Activated naive CD8-positive, alpha-beta T cell (primary cell): ENCODE results near the gene MR1.
A peak's percentile ranks its signal among the peaks of the same experiment; 100 is the strongest.

Experiments
- H3K27ac Mint-ChIP-seq: one replicate; pipeline ENCODE4 v1.8.0; 2021; ENCODE audit warnings: mixed read lengths
- H3K27me3 Mint-ChIP-seq: one replicate; pipeline ENCODE4 v1.8.0; 2021; ENCODE audit warnings: mixed read lengths
- H3K36me3 Mint-ChIP-seq: one replicate; pipeline ENCODE4 v1.8.0; 2021; ENCODE audit warnings: mixed read lengths
- H3K4me1 Mint-ChIP-seq: one replicate; pipeline ENCODE4 v1.8.0; 2021; ENCODE audit warnings: low read depth, mixed read lengths
- H3K4me3 Mint-ChIP-seq: one replicate; pipeline ENCODE4 v1.8.0; 2021; ENCODE audit warnings: mild to moderate bottlenecking, mixed read lengths
- H3K9me3 Mint-ChIP-seq: one replicate; pipeline ENCODE4 v1.8.0; 2021; ENCODE audit warnings: low read depth, mixed read lengths

The MR1 gene

GRCh38 chr1:181088079-181089016, 54.6 kb downstream of the MR1 start, which contains the start of gene IER5:
TSS of gene IER5 (plus strand) at chr1:181088700. CDS start at chr1:181088903, 203 bp downstream.
- Mint-ChIP-seq H3K4me3 (peak within 1 kb of the TSS; percentile 94), H3K36me3 (peaks cover 16% of the 10 kb centered on the region), H3K27ac (peak within 1 kb of the TSS; percentile 95), H3K9me3 (no peaks in the 10 kb centered on the region), H3K4me1 (peaks cover 47% of the 10 kb centered on the region), H3K27me3 (no peaks in the 10 kb centered on the region)

GRCh38 chr1:181089017-181089675, 55.4 kb downstream of the MR1 start:
- Mint-ChIP-seq H3K9me3 (no peaks in the 10 kb centered on the region), H3K27ac (peak overlapping the region; percentile 95), H3K4me1 (peaks cover 44% of the 10 kb centered on the region), H3K36me3 (peaks cover 16% of the 10 kb centered on the region), H3K27me3 (no peaks in the 10 kb centered on the region), H3K4me3 (peak overlapping the region; percentile 94)

- H3K4me3 Mint-ChIP-seq, result peak overlapping the region; percentile 91
Observed at GRCh38 chr1:181089676-181090544, 56.1 kb downstream of the MR1 start.

GRCh38 chr1:181090641-181091126, 56.9 kb downstream of the MR1 start:
- Mint-ChIP-seq H3K4me3 (peak overlapping the region; percentile 91), H3K9me3 (no peaks in the 10 kb centered on the region), H3K4me1 (peaks cover 42% of the 10 kb centered on the region), H3K36me3 (peaks cover 23% of the 10 kb centered on the region), H3K27me3 (no peaks in the 10 kb centered on the region), H3K27ac (peak overlapping the region; percentile 92)

More at GRCh38 chr1:181089676-181090544, 56.1 kb downstream of the MR1 start:
- Mint-ChIP-seq H3K36me3 (peaks cover 21% of the 10 kb centered on the region), H3K9me3 (no peaks in the 10 kb centered on the region), H3K4me1 (peaks cover 42% of the 10 kb centered on the region), H3K27ac (peak overlapping the region; percentile 92), H3K27me3 (no peaks in the 10 kb centered on the region)

- peak overlapping the region; percentile 91 for H3K4me3 Mint-ChIP-seq
- no peaks in the 10 kb centered on the region for H3K9me3 Mint-ChIP-seq
- peaks cover 23% of the 10 kb centered on the region for H3K36me3 Mint-ChIP-seq
- no peaks in the 10 kb centered on the region for H3K27me3 Mint-ChIP-seq
- peaks cover 46% of the 10 kb centered on the region for H3K4me1 Mint-ChIP-seq
- peak overlapping the region; percentile 92 for H3K27ac Mint-ChIP-seq
Observed at GRCh38 chr1:181091309-181092040, 57.7 kb downstream of the MR1 start.

- Mint-ChIP-seq H3K36me3 (peaks cover 23% of the 10 kb centered on the region), H3K27me3 (no peaks in the 10 kb centered on the region), H3K4me3 (peak overlapping the region; percentile 91), H3K9me3 (no peaks in the 10 kb centered on the region), H3K27ac (peak overlapping the region; percentile 46), H3K4me1 (peaks cover 48% of the 10 kb centered on the region)
Observed at GRCh38 chr1:181092056-181092455, 58.3 kb downstream of the MR1 start.

GRCh38 chr1:181092883-181093458, 59.2 kb downstream of the MR1 start:
- Mint-ChIP-seq H3K4me3 (peak overlapping the region; percentile 71), H3K27ac (peak overlapping the region; percentile 25), H3K4me1 (peaks cover 46% of the 10 kb centered on the region), H3K27me3 (no peaks in the 10 kb centered on the region), H3K36me3 (peaks cover 23% of the 10 kb centered on the region), H3K9me3 (no peaks in the 10 kb centered on the region)

- Mint-ChIP-seq H3K27ac (no peak overlapping the region), H3K4me3 (no peak overlapping the region), H3K9me3 (no peaks in the 10 kb centered on the region), H3K27me3 (no peaks in the 10 kb centered on the region), H3K4me1 (peaks cover 58% of the 10 kb centered on the region), H3K36me3 (peaks cover 23% of the 10 kb centered on the region)
Observed at GRCh38 chr1:181094416-181095212, 60.8 kb downstream of the MR1 start.

- no peak overlapping the region for H3K4me3 Mint-ChIP-seq
- H3K9me3 Mint-ChIP-seq, result no peaks in the 10 kb centered on the region
- H3K4me1 Mint-ChIP-seq, result peaks cover 64% of the 10 kb centered on the region
- H3K36me3 Mint-ChIP-seq, result peaks cover 23% of the 10 kb centered on the region
- no peaks in the 10 kb centered on the region for H3K27me3 Mint-ChIP-seq
- H3K27ac Mint-ChIP-seq, result no peak overlapping the region
Observed at GRCh38 chr1:181095260-181095659, 61.5 kb downstream of the MR1 start.

GRCh38 chr1:181095763-181096184, 62.0 kb downstream of the MR1 start:
- peaks cover 67% of the 10 kb centered on the region for H3K4me1 Mint-ChIP-seq
- H3K36me3 Mint-ChIP-seq, result peaks cover 20% of the 10 kb centered on the region
- no peaks in the 10 kb centered on the region for H3K9me3 Mint-ChIP-seq
- H3K27me3 Mint-ChIP-seq, result no peaks in the 10 kb centered on the region
- H3K4me3 Mint-ChIP-seq, result no peak overlapping the region
- no peak overlapping the region for H3K27ac Mint-ChIP-seq

GRCh38 chr1:181097242-181097641, 63.5 kb downstream of the MR1 start:
- Mint-ChIP-seq H3K9me3 (no peaks in the 10 kb centered on the region), H3K27me3 (no peaks in the 10 kb centered on the region), H3K36me3 (peaks cover 10% of the 10 kb centered on the region), H3K4me3 (no peak overlapping the region), H3K4me1 (peaks cover 65% of the 10 kb centered on the region), H3K27ac (no peak overlapping the region)

- H3K36me3 Mint-ChIP-seq, result peaks cover 4% of the 10 kb centered on the region
- H3K4me3 Mint-ChIP-seq, result peak overlapping the region; percentile 75
- H3K27ac Mint-ChIP-seq, result peak overlapping the region; percentile 93
- peaks cover 73% of the 10 kb centered on the region for H3K4me1 Mint-ChIP-seq
- H3K9me3 Mint-ChIP-seq, result no peaks in the 10 kb centered on the region
- no peaks in the 10 kb centered on the region for H3K27me3 Mint-ChIP-seq
Observed at GRCh38 chr1:181099152-181100014, 65.6 kb downstream of the MR1 start.
